ENCODE data around the gene SFRP4.
"Not testable (repeated sequence)": the region's sequence is repeated elsewhere in the genome, so short reads cannot be mapped to it uniquely, and the experiment has no call there.

SFRP4 gene

DNA sequence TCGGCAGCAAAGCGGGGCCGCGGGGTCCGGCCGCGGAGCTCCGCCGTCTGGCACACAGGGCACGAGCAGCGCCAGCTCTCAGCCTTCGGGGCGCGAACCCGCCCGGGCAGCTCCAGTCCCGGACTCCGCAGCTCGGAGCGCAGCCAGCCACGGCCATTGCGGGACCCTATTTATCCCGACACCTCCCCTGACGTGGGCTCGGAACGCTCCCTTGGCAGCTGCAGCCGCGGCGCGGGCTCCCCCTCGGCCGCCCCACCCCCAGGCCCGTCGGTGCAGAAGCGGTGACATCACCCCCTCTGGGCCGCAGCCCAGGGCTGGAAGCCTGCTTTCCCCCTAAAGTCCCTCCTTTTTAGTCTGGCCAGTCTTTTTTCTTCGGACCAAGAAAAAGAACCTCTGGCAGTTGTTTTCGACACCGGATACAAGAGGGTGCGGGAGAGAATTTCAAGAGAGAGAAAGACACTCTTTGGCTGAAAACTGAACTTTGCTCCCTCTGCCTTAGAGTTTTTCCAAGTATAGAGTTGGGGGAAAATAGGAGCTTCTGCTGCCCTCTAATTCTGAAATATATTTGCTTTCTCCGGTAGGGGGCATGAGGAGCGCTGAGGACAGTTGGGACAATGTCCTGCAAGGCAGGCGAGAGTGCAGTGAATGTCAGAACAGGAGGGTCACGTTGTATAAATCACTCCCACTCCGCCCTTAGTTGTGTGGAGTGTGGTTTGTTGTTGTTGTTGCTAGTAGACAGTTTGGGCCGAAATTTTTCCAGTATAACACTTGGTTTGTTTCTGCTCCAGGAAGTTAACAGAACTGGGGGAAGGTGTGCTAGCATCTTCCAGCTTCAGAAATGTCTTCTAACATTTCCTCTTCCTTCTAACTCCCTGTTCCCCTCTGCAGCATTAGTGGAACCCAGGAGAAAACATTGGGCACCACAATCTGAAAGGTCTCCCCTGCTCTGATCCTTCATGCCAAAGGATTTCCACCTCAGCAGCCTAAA is at the start of gene SFRP4:
SFRP4 (minus strand) TSS at position 145 of the 988 bp plus-strand sequence. CDS start 280 bp downstream, outside the sequence.
- DNase-seq: peak; percentile 31

DNA sequence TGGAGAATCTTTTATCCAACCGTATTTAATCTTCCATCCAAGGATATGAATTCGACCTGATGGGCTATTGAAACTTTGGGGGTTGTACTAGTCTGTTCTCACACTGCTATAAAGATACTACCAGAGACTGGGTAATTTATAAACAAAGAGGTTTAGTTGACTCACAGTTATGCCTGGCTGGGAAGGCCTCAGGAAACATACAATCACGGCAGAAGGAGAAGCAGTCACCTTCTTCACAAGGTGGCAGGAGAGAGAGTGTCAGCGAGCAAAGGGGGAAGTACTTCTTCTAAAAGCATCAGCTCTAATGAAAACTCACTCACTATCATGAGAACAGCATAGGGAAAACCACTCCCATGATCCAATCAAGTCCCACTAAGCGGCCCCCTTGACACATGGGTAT is 47.6 kb upstream of the SFRP4 start:
- no peak for DNase-seq

DNA sequence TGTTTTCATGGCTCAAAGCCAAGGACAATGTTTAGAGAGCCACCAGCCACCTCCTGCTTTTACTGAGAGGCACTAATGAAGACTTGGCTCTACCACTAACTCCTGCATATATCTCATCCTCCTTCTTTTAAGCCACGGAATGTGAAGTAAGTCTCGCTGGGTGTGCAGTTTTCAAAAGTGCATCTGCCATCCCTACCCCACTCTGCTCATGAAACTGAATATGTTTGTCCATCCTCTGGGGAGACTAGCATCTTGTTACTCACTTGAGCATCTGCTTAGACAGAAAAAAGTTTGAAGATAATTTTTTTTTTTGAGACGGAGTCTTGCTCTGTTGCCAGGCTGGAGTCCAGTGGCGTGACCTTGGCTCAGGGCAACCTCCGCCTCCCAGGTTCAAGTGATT is 44.6 kb upstream of the SFRP4 start:
- DNase-seq: no peak

- DNase-seq: no peak
Measured at GRCh38 chr7:37960483-37960882, 43.9 kb upstream of the SFRP4 start.

- no peak for DNase-seq
Measured at GRCh38 chr7:37957221-37957970, 40.8 kb upstream of the SFRP4 start.

GRCh38 chr7:37956791-37957190 is 40.2 kb upstream of the SFRP4 start:
- DNase-seq: no peak

DNA sequence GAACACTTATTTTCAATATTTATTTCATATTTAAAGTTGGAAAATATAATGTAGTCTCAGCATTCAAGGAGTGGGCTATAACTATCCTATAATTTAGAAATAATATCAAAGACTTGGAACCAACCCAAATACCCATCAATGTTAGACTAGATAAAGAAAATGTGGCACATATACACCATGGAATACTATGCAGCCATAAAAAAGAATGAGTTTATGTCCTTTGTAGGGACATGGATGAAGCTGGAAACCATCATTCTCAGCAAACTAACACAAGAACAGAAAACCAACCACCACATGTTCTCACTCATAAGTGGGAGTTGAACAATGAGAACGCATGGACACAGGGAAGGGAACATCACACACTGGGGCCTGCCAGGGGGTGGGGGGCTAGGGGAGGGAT is 37.6 kb upstream of the SFRP4 start:
- DNase-seq: not testable (repeated sequence)

GRCh38 chr7:37952240-37952639 is 35.6 kb upstream of the SFRP4 start:
- no peak for DNase-seq

GRCh38 chr7:37947941-37948210 is 31.3 kb upstream of the SFRP4 start:
- DNase-seq: no peak

- no peak for DNase-seq
Measured at GRCh38 chr7:37947138-37947940, 30.7 kb upstream of the SFRP4 start.

- DNase-seq: no peak
Measured at GRCh38 chr7:37945336-37945735, 28.7 kb upstream of the SFRP4 start.

DNA sequence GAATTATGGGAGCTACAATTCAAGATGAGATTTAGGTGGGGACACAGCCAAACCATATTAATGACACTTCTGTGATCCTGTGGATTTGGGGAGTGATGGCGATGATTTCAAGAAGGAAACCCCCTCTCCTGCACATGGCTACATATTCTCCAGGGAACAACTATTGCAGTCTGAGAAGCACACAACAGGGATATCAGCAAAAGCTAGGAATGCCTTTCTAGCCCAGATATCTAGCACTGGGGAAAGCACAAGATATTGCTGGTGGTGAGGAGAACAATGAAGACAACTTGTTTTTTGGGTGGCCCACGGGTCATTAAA is 28.1 kb upstream of the SFRP4 start:
- no peak for DNase-seq

- no peak for DNase-seq
Measured at GRCh38 chr7:37943905-37944736, 27.5 kb upstream of the SFRP4 start.

- DNase-seq: no peak
Measured at GRCh38 chr7:37942934-37943610, 26.5 kb upstream of the SFRP4 start.

DNA sequence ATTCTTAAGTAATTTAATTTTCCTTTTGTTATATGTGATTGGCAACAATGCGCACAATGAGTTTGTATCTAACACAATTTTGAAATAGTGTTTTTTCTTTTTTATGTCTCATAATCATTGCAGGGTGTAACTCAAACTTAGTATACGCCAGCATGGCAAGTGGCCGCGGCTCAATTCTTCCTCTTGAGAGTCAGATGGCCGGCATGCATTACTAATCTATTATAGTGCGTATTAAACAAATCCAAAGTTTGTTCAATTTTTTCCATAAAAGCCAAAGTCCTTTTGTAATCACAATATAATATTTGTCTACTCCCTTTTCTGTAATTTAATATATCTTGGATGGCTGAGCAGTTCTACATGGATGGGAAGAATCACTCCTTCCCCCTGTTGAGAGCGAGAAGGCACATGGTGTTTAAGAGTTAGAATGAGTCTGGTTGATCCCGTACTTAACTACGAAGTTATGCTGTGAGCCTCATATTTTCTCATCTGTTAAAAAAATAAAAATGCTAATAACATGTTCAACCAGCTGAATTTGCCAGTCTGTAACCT is 16.5 kb upstream of the SFRP4 start:
- no peak for DNase-seq

DNA sequence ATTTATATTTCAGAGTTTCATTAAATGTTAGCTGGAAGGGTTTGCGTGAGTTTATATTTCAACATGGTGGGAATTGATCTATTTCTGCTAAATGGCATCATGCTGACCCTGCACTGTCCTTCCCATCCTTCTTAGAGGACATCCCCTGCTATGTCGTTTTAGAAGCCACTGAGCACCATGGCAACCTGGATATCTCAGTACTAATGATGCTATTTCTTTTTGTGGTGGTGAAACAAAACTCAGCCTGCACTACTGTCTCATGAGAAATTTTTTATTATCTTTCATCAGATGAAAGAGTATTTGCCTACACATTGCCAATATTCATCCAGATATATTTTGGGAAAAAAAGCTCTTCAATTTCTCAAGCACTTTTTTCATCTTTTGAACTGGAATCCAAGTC is 15.9 kb upstream of the SFRP4 start:
- no peak for DNase-seq

GRCh38 chr7:37930226-37930948 is 13.8 kb upstream of the SFRP4 start:
- no peak for DNase-seq

GRCh38 chr7:37928878-37929277 is 12.3 kb upstream of the SFRP4 start:
- no peak for DNase-seq

DNA sequence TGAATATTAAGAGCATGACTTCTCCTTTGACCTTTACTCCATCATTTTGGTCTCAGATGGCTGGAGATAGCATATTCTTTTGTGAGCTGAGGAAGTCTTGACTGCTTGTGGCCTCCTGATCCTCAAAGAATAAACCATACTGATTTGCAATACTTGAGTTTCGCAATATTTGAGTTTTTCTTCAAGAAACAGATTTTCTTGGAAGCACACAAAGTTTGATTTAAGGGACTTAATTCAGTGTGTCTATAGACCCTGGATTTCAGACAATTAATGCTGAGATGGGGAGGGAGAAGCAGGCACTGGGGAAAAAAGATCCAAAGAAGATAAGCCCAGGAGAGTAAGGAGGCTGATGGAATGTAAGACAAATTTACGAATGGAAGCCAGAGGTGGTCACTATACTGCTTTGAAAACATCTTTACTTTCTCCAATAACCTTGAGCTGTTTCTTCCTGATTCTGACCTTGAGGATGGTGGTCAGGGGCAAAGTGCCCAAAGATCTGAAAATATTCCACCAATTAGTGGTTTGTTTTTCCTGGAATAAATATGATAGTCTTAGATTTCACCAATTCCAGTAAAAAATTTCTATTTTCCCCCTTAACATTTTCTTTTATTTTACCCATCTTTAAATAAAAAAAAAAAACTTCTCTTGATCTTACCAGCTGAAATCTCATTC is 11.3 kb upstream of the SFRP4 start:
- DNase-seq: peak; percentile 4

- DNase-seq: no peak
Measured at GRCh38 chr7:37925620-37926019, 9.0 kb upstream of the SFRP4 start.

Measured in KG1 (cell line).